Measurements from ENCODE around the gene HTRA3.

HTRA3 gene

DNA sequence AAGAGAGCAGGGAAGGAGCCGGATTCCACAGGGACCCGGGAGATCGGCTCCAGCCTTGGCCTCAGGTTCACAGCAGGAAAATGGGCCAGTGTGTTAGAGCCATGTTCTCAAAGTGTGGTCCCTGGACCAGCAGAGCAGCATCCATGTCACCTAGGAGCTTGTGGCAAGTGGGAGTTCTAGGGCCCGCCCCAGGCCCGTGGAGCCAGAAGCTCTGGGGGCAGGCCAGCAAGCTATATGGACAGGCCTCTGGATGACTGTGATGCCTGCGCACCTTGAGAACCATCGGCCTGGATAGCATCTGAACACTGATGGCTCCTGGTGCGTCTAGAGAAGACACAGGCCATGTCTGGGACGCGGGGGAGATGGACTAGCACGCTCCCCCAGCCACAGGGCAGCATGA, 36.8 kb upstream of the HTRA3 start:
- H3K4me3 ChIP-seq (ENCODE audit: low read depth, low read length): no peak overlapping the region
- TF ChIP-seq, protein P1, sequence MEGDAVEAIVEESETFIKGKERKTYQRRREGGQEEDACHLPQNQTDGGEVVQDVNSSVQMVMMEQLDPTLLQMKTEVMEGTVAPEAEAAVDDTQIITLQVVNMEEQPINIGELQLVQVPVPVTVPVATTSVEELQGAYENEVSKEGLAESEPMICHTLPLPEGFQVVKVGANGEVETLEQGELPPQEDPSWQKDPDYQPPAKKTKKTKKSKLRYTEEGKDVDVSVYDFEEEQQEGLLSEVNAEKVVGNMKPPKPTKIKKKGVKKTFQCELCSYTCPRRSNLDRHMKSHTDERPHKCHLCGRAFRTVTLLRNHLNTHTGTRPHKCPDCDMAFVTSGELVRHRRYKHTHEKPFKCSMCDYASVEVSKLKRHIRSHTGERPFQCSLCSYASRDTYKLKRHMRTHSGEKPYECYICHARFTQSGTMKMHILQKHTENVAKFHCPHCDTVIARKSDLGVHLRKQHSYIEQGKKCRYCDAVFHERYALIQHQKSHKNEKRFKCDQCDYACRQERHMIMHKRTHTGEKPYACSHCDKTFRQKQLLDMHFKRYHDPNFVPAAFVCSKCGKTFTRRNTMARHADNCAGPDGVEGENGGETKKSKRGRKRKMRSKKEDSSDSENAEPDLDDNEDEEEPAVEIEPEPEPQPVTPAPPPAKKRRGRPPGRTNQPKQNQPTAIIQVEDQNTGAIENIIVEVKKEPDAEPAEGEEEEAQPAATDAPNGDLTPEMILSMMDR (IDR thresholded peaks at IDR 0.05; ENCODE audit: insufficient read depth, low read length, missing control alignments): no peak
- CTCF ChIA-PET: interaction anchor here (1.0 kb wide), 1 partner anchor 55 kb away, joined by 3 read pairs; no protein-coding TSS in a partner anchor
- DNase-seq (ENCODE audit: low read depth, low spot score): no peak
- POLR2A ChIA-PET: no interaction called here

DNA sequence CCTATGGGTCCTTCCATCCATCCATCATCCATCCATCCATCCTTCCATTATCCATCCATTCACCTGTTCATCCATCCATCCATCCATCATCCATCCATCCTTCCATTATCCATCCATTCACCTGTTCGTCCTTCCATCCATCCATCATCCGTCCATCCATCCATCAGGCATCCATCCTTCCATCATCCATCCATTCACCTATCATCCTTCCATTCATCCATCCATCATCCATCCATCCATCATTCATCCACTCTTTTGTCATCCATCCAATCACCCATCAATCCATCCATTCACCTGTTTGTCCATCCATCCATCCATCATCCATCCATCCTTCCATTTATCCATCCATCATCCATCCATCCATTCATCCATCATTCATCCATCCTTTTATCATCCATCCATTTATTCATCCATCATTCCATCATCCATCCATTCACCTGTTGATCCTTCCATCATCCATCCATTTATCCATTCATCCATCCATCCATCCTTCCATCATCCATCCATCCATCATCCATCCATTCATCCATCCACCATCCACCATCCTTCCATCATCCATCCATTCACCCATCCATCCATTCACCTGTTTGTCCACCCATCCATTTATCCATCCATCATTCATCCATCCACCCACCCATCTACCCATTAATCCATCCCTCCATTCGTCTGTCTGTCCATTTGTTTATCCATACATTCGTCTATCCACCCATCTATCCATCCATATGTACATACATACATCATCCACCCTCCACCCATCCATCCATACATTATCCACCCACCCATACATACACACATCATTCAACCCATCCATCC, 35.7 kb upstream of the HTRA3 start:
- no peak for DNase-seq (ENCODE audit: low read depth, low spot score)
- H3K4me3 ChIP-seq (ENCODE audit: low read depth, low read length): no peak overlapping the region
- ChIA-PET CTCF (interaction anchor here (16.6 kb wide), 1 partner anchor 166 kb away, joined by 679 read pairs; no protein-coding TSS in a partner anchor), POLR2A (no interaction called here)
- TF ChIP-seq, protein P1 (IDR thresholded peaks at IDR 0.05; ENCODE audit: insufficient read depth, low read length, missing control alignments): no peak

DNA sequence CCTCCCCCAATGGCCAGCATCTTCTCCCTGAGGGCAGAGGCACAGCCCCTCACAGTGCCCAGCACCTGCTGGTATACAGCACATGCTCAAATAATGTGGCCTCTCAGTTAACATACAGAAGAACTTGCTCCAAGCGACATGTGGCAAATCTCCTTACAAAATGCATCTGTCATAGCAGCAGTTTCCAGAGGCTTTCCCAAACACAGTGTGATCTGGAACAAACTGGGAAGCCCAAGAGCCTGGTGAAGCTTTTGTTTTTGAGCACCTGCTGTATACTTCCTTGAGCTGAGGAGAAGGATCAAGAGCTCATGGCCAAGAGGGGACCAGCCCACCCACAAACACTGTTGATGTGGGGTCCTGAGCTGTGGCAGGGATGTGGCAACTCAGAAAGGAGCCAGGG, 34.8 kb upstream of the HTRA3 start:
- CTCF ChIA-PET: interaction anchor here (4.8 to 16.6 kb wide), 2 partner anchors 58 to 166 kb away, joined by 21 to 679 read pairs; no protein-coding TSS in a partner anchor
- POLR2A ChIA-PET: interaction anchor here (0.6 kb wide), 1 partner anchor 168 kb away, joined by 3 read pairs; no protein-coding TSS in a partner anchor
- DNase-seq (ENCODE audit: low read depth, low spot score): no peak

DNA sequence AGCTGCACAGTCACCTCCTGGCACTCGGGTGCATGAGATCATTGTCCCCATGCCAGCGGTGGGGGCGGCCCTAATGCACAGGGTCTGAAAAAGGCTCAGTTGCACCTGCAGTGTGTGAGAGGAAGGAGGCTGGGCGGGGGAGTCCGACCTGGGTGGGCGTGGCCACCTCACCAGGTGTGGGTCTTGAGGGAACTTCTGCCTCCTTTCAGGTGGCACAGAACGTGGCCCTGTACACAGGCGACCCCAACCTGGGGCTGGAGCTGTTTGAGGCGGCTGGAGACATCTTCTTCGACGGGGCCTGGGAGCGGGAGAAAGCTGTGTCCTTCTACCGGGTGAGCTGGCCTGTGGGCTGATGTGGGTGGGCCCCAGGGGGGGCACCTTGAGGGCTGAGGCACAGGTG, 34.3 kb upstream of the HTRA3 start:
- H3K4me3 ChIP-seq (ENCODE audit: low read depth, low read length): no peak overlapping the region
- DNase-seq (ENCODE audit: low read depth, low spot score): no peak
- POLR2A ChIA-PET: no interaction called here
- CTCF ChIA-PET: interaction anchor here (4.8 to 16.6 kb wide), 2 partner anchors 59 to 165 kb away, joined by 21 to 679 read pairs; no protein-coding TSS in a partner anchor
- TF ChIP-seq, protein P1 (IDR thresholded peaks at IDR 0.05; ENCODE audit: insufficient read depth, low read length, missing control alignments): no peak

More for the DNA sequence above, 34.8 kb upstream of the HTRA3 start:
- TF ChIP-seq, protein P1 (IDR thresholded peaks at IDR 0.05; ENCODE audit: insufficient read depth, low read length, missing control alignments): no peak
- no peak overlapping the region for H3K4me3 ChIP-seq (ENCODE audit: low read depth, low read length)

DNA sequence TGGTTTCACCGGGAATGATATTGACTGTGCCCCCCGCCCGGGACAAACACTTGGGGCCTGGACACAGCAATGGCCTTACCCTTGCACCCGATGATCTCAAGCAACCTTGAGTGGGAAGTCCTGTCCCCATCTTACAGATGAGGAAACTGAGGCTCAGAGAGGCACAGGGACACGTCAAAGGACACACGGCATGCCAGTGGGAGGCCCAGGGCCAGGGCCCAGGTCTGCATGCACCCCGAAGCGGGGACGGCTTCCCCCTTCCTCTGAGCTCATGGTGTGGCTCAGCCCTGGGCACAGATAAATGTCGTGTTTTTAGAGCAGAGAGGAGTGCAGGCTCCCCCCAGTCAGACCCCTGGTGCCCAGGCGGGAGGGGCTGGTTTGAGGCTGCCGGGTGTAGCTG, 33.9 kb upstream of the HTRA3 start:
- TF ChIP-seq, protein P1 (IDR thresholded peaks at IDR 0.05; ENCODE audit: insufficient read depth, low read length, missing control alignments): no peak
- H3K4me3 ChIP-seq (ENCODE audit: low read depth, low read length): no peak overlapping the region
- ChIA-PET CTCF (interaction anchor here (4.8 to 16.6 kb wide), 2 partner anchors 59 to 165 kb away, joined by 21 to 679 read pairs; no protein-coding TSS in a partner anchor), POLR2A (no interaction called here)
- DNase-seq (ENCODE audit: low read depth, low spot score): no peak

All from AG04449 (cell line).